Activated CD4-positive, alpha-beta T cell treated with anti-CD3 and anti-CD28 coated beads, Interleukin-2, Interleukin-6, amounts not matched to agents 100 ng/mL and 50 ng/mL, durations not matched to agents 16 hours and 8 hours (primary cell): ENCODE data around the gene PAQR5.
"Not testable (repeated sequence)": the region's sequence is repeated elsewhere in the genome, so short reads cannot be mapped to it uniquely, and the experiment has no call there.

Experiments used
- DNase-seq: peaks from one replicate; pipeline ENCODE4 v3.0.0-alpha.2; 2020

The PAQR5 gene

GRCh38 chr15:69317392-69317841 is 18.7 kb downstream of the PAQR5 start:
- DNase-seq: no peak

GRCh38 chr15:69318033-69318432 is 19.3 kb downstream of the PAQR5 start:
- DNase-seq: no peak

GRCh38 chr15:69319384-69320375 is 21.0 kb downstream of the PAQR5 start:
- DNase-seq: peak; percentile 25

- DNase-seq: peak; percentile 56
Measured at GRCh38 chr15:69320977-69321554, 22.4 kb downstream of the PAQR5 start.

GRCh38 chr15:69323893-69324430 is 25.2 kb downstream of the PAQR5 start:
- no peak for DNase-seq

- no peak for DNase-seq
Measured at GRCh38 chr15:69324565-69324964, 25.9 kb downstream of the PAQR5 start.

GRCh38 chr15:69325456-69325971 is 26.8 kb downstream of the PAQR5 start:
- no peak for DNase-seq

GRCh38 chr15:69328080-69328479 is 29.4 kb downstream of the PAQR5 start:
- no peak for DNase-seq

- DNase-seq: no peak
Measured at GRCh38 chr15:69328739-69329138, 30.0 kb downstream of the PAQR5 start.

- no peak for DNase-seq
Measured at GRCh38 chr15:69337138-69337537, 38.4 kb downstream of the PAQR5 start.

GRCh38 chr15:69338535-69339213 is 40.0 kb downstream of the PAQR5 start:
- DNase-seq: no peak

- DNase-seq: not testable (repeated sequence)
Measured at GRCh38 chr15:69339214-69339543, 40.5 kb downstream of the PAQR5 start.

GRCh38 chr15:69340243-69340900 is 41.7 kb downstream of the PAQR5 start:
- no peak for DNase-seq

- DNase-seq: no peak
Measured at GRCh38 chr15:69341356-69341755, 42.6 kb downstream of the PAQR5 start.

- no peak for DNase-seq
Measured at GRCh38 chr15:69342460-69343076, 43.9 kb downstream of the PAQR5 start.

GRCh38 chr15:69343133-69343532 is 44.4 kb downstream of the PAQR5 start:
- DNase-seq: no peak

- DNase-seq: no peak
Measured at GRCh38 chr15:69344238-69344637, 45.5 kb downstream of the PAQR5 start.

GRCh38 chr15:69346112-69346511 is 47.4 kb downstream of the PAQR5 start:
- no peak for DNase-seq

GRCh38 chr15:69351333-69351732 is 52.6 kb downstream of the PAQR5 start:
- no peak for DNase-seq

- DNase-seq: no peak
Measured at GRCh38 chr15:69351884-69352283, 53.2 kb downstream of the PAQR5 start.

GRCh38 chr15:69357773-69358771 is 59.4 kb downstream of the PAQR5 start:
- DNase-seq: no peak
